CD4-positive, alpha-beta T cell treated with Interleukin-4 for 1 hour (primary cell): ENCODE measurements around the gene LEF1.

Source experiments
- DNase-seq, 2 donors: peaks; one replicate each; pipeline ENCODE4 v3.0.0-alpha.2; 2020 to 2022

The LEF1 gene

DNA sequence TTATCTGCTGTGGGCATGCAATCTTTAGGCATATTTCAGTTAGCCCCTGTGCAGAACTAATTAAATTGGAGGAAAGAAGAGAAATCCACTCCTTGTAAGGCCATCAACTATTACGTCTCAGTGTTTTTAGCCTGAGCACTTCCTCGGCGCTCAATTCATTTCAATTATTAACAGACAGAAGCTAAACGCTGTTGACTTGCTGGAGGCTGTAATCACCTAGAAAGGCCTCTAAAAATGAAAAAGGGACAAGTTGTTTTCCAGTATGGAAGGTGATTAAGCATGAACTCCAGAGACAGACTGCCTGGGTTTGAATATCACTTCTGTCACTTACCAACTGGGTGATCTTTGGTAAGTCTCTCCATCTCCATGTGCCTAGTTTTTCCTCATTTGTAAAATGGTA is 59.6 kb downstream of the LEF1 start:
- no peak for DNase-seq

DNA sequence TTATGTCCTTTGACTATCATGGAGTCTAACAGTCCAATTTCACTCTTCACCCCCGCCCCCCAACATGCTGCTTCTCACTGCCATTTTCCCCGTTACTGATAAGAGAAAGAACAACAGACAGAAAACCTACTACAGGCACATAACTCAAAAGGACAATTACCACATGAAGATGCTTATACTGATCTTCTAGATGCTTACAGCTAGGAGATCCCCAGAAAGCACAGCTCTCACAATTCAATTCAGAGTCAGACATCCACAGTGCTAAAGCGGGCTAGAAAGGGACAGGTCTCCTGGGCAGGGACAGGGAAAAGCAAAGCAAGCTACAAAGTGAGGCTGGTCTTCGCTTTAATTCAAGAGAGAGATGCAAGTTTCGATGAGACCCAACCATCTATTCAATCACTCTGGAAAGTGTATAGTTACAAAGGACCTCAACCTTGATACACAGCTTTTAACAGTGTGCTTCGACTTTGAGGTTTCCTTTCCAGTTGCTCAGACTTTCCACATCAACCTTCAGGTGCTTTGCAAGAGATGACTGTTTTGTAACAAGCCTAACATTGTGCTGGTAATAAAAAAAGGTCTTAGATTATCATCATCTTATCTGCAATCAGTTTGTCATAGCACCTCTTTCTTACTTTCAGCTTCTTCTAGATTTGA is 60.9 kb downstream of the LEF1 start:
- DNase-seq, result peak in 1 of 2 donors; percentile 56

GRCh38 chr4:108107101-108107500 is 61.6 kb downstream of the LEF1 start:
- DNase-seq, result peak in 1 of 2 donors; percentile 67

- no peak for DNase-seq
Measured at GRCh38 chr4:108106186-108106585, 62.5 kb downstream of the LEF1 start.

- no peak for DNase-seq
Measured at GRCh38 chr4:108103099-108103862, 65.5 kb downstream of the LEF1 start.

GRCh38 chr4:108100827-108101226 is 67.9 kb downstream of the LEF1 start:
- DNase-seq, result no peak

- no peak for DNase-seq
Measured at GRCh38 chr4:108099838-108100237, 68.9 kb downstream of the LEF1 start.

GRCh38 chr4:108097990-108098553 is 70.7 kb downstream of the LEF1 start:
- no peak for DNase-seq

DNA sequence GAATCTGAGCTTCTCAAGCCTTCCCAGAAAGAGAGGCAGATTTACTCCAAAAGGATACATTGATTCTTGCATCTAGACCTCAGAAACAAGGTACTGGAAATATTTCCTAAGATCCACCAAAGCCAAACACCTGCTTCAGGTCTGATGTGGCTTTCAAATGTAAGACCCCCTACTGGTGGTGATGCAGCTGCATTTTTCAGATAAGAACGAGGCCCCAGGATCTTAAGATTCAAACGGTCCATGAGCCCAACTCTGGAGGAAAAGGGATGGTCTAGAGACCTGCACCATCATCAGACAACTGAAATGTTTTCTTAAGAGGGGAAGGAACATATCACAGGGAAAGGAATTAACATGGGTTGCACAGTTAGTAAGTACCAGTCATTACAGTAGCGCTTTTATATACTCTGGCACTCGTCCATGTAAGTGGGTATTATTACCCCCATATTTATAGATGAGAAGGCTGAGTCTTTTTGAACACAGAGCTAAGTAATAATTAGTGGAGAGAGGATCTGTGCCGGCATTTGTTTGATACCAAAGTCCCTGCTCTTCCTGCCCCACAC is 73.7 kb downstream of the LEF1 start:
- no peak for DNase-seq

DNA sequence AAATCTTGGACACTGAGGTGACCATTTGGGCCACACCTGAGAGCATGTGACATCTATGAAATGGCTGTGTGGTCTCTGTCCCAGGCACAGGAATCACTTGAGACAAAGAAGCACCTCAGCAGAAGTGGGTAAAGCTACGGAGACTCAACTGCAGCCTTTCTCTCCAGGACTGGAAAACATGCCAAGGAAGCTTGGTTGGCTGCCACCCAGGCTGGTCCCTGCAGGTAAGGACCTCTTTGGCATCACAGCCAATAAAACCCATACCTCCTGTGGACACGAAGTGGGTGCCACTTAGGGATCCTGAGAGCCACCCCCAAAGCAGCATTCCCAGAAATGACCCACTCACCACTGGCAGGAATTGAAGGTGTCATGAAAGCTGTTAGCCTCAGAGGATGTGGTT is 74.6 kb downstream of the LEF1 start:
- DNase-seq, result no peak

- no peak for DNase-seq
Measured at GRCh38 chr4:108092288-108092687, 76.4 kb downstream of the LEF1 start.

DNA sequence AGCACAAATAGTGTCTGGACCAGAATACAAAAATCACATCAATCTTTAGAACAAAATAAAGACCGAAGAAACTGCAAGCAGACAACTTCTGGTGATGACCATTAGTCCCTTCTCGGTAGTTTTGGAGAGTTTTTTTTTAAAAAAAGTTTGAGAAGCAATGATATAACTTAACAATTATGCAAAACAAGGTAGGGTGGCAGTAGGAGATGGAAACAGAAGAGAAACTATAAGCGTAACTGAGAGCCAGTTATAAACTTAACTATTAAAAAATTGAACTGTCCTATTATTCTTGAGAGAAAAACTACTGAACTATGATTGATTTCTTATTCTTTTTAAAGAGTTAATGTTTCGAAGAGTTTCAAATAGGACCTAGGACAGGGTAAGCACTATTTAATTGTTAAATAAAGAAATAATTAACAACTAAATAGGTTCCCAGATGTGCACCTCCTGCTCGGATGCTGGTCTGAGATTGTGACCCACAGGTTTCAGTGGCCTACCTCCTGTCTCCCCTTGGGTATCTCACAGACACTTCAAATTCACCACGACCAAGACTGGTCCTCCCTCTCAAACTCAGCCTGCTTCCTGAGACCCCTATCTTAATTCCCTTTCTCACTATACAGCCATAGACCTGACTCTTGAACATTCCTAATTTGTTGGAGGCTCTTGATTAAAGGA is 81.3 kb downstream of the LEF1 start:
- no peak for DNase-seq

DNA sequence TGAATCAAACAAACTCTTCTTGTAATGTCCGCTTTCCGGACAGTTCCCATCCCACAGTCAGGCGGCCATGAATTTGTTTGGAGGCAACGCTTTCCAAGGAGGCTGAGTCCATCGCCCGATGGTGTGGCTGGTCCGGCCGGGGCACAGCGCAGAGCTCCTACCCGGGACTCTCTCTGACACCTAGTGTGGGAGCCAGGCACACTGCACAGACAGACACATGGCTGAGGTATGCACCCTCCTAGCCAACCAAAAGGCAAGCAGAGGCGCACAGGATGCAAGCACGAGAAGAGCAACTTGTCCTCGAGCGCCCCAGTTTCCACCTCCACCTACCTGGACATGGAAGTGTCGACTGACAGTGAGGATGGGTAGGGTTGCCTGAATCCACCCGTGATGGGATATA is 87.5 kb downstream of the LEF1 start:
- no peak for DNase-seq

DNA sequence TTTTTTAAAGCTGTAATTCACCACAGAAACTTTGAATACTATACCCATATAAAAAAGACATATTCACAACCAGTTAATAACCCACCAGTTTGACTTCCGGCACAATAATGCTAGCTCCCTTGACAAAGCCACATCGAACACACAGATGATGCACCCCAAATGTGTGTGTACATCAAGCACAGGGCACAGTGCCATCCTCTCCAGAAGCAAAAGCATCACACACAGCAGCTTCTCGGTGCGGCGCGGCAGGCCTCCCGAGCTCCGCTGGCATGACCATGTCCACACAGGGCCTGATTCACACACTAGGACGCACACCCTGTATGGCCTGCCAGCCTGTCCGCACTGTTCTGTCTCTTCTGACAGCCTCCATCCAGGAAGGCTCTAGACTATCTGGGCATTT is 88.0 kb downstream of the LEF1 start:
- DNase-seq, result peak; percentile 48 to 59

DNA sequence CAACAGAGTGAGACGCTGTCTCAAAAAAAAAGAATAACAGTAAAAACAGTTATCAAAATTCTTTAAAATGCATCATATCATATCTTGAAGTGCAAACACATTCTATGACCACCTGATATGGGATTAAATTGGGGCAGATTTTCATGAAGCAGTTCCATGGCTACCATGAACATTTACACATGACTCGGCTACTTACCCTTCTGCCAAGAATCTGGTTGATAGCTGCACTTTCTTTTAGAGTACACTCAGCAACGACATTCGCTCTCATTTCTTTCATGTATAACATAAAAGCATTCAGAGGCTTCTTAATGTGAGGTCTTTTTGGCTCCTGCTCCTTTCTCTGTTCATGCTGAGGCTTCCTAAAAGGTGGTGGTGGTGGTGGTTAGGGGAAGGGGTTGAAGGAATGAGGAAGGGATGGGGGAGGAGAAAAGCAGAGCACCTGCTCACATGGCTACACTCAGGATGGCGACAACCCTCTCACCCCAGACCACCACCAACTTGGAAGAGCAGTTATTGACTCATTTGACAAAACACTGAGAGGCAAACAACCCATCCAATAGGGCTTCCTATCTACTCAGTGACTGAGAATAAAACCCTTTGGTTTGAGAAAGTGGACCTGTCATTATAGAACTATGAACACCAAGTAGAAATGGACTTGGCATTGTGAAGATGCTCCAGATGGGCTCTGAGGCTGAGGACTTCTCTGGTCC is 90.6 kb downstream of the LEF1 start:
- DNase-seq, result no peak

GRCh38 chr4:108072300-108072699 is 96.4 kb downstream of the LEF1 start:
- DNase-seq, result peak; percentile 74 to 79

DNA sequence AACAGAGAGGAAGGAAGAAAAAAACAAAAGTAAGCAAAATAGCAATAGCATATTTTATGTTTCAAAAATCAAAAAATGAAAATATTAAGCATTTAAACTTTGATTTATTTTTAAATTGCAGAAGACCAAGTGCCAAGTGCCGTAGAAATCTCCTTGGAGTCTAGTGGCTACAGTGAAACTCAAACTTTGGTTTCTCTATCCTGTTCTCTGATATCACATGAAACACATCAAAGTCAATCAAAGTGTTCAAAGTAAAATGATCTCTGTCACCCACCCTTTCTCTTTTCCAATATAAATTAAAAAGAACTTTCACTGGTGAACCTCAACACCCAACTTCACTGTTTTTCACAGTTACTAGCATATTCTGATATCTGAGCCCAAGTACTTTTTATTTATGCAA is 98.0 kb downstream of the LEF1 start:
- DNase-seq, result peak in 1 of 2 donors; percentile 31

DNA sequence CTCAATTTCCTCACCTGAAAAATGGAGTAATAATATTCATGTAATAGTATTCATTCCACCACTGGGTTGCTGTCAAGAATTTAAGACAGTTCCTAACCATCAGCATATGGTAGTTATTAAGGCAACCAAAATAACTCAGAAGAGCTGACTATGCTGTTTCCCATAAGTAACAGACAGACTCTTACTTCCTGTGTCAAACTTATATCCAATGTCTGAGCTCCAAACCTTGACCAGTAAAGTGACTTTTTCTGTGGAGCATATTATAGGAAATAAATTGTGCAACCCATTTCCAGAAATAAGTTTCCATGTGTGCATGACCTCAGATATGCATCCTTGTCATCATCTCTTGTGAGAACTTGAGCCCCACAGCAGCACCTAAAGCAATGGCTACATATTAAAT is 100.3 kb downstream of the LEF1 start:
- no peak for DNase-seq

DNA sequence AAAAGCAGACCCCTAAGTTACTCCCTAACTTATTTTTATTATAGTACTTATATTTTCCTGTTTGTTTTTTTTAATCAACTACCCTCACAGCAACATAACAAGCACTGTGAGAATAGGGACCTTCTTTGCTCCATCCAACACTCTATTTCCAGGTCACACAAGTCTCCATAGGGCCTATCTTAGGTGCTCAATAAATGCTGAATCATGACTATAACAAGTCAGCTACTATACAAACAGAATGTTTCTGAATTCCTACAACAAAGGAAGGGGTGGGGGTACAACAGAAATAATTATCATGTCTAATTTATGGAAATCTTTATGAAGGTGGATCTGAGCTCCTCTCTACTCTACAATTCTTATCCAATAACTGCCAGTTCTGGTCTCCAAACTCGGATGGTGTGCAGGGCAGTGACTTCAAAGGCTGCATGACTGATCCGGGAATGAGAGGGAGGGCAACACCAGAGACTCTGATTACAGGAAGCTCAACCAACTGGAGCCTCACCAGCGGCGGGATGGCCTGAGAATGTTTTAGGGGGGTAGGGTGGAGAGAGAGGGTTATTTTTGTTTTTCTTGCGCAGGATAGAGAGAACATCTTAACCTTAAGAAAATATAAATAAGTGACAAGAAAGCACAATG is 107.9 kb downstream of the LEF1 start:
- no peak for DNase-seq

DNA sequence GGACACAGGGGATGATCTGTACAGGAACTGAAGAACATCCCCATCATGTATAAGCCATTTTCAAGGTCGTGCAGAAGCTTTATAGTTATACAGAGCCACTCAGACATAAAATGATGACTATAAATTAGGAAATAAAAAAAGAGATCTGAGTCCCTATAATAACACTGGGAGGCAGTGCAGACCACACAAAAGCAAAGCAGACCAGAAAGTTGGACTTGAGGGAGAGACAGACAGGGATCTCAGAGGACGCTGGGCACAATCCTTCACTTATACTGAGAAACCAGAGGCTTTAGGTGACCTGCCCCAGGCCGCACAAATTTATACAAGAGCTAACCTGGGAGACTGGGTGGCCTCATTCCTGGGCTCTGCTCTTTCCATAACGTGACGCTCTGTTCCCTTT is 108.6 kb downstream of the LEF1 start:
- peak in 1 of 2 donors; percentile 33 for DNase-seq

DNA sequence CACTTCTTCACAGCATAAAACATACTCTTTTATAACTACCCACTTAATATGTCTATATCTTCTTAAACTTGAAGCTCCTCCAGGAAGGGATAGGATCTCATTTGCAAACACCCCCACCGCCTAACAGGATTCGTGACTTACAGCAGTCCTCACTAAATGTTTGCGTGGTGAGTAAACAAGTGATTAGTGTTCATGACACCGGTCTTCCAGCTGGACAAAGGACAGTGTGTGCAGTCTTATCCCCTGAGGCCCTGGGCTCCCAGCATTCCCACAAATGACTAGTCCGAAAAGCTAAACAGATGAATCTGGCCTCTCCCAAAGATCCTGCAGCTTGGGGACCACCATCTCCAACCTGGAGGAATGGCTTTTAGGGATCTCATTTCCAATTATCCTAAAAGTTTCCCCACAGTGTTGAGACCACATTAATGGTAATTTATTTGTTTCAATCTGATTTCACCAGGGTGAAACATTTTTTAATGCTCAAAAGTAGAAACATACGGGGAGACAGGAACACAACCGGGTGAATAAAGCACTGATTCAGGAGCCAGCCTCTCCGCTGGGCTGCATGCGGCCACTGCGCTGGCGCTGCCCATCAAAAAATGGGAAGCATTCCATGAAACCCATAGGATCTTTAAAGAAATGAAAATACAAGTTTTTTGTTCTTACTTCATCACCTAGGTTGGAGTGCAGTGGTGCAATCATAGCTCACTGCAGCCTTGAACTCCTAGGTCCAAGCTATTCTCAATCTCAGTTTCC is 109.9 kb downstream of the LEF1 start:
- DNase-seq, result no peak
